ENCODE measurements around the gene TMEM95. TPM values are rescaled to one million over a fixed set of nuclear protein-coding genes. Genes with fewer than 3 reads are reported as not detected.

The TMEM95 gene
- total RNA-seq, 1 donor from 2014 or later, result not detected

DNA sequence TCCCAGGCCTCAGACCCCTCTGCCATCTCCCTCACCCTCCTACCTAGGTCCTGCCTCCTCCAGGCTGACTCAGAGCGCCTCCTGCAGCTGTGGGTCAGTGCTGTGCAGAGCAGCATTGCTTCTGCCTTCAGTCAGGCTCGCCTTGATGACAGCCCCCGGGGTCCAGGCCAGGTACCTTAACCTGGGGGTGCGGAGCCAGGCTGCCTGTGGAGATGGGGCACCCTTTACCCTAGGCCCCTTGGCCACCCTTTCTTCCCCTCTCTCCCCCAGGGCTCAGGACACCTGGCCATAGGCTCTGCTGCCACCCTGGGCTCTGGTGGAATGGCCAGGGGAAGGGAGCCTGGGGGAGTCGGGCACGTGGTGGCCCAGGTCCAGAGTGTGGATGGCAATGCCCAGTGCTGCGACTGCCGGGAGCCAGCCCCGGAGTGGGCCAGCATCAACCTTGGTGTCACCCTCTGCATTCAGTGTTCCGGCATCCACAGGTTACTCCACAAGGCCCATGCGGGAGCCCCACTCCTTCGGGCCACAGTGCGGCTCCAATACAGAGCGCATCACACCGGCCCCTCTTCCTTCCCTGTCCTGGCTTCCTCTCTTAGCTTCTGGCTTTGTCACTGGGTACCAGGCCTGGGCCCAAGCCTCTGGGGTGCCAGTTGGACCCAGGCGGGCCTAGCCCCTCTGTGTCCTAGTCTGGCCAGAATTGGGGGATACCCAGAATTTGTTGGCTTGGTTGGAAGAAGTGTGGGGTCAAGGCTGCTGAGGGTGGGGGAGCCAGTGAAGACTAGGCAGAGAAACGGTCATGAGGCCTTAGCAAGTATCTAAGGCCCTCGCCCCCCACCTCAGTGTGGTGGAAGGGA, 8.0 kb upstream of the TMEM95 start:
- no peaks in the 10 kb centered on the region for H3K27me3 ChIP-seq
- intact Hi-C loops (cut with DNase I), result no loop called here
- no peaks in the 10 kb centered on the region for H3K9me3 ChIP-seq
- no peak for DNase-seq
- no peak for TF ChIP-seq CTCF (IDR thresholded peaks at IDR 0.05)
- no peaks in the 10 kb centered on the region for H3K36me3 ChIP-seq
- no peak overlapping the region for H3K27ac ChIP-seq
- ATAC-seq, result no peak
- peaks cover 8% of the 10 kb centered on the region for H3K4me1 ChIP-seq
- H3K4me3 ChIP-seq, result no peak overlapping the region

DNA sequence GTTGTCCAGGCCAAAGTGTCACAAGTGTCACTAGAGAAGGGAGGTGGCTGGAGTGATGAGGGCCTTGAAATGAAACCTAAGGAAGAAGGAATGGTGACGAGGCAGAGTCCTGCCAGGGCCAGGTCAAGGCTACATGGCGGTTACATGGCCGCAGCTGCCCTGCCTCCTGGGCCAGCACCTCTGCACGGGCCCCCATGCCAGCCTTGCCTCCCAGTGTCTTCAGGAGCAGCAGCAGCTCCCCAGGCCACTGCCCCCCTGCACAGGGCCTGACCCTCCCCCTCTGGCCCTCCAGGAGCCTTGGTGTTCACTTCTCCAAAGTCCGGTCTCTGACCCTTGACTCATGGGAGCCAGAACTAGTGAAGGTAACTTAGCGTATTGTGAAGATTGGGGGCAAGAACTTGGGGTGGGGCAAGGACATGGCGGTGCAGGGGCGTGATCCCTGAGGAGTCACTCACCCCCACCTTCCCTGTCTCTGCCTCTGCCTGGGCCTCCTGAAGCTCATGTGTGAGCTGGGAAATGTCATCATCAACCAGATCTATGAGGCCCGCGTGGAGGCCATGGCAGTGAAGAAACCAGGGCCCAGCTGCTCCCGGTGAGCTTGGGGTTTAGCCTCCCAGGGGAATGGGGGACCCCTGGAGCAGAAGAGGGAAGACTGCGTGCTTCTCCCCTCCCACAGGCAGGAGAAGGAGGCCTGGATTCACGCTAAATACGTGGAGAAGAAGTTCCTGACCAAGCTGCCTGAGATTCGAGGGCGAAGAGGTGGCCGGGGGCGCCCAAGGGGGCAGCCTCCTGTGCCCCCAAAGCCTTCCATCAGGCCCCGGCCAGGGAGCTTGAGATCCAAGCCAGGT, 7.1 kb upstream of the TMEM95 start:
- Histone ChIP-seq H3K9me3 (no peaks in the 10 kb centered on the region), H3K4me1 (peaks cover 14% of the 10 kb centered on the region), H3K27me3 (no peaks in the 10 kb centered on the region), H3K36me3 (no peaks in the 10 kb centered on the region), H3K4me3 (no peak overlapping the region), H3K27ac (no peak overlapping the region)
- no peak for TF ChIP-seq CTCF (IDR thresholded peaks at IDR 0.05)
- intact Hi-C loops (cut with DNase I), result no loop called here
- ATAC-seq (no peak), DNase-seq (no peak)

- peak; percentile 67 for DNase-seq
- no peak overlapping the region for H3K27ac ChIP-seq
- no peak overlapping the region for H3K4me3 ChIP-seq
- intact Hi-C loops (cut with DNase I), result no loop called here
- H3K36me3 ChIP-seq, result no peaks in the 10 kb centered on the region
- no peaks in the 10 kb centered on the region for H3K9me3 ChIP-seq
- H3K4me1 ChIP-seq, result peaks cover 22% of the 10 kb centered on the region
- TF ChIP-seq CTCF (IDR thresholded peaks at IDR 0.05), result no peak
- no peaks in the 10 kb centered on the region for H3K27me3 ChIP-seq
- ATAC-seq, result no peak
Measured at GRCh38 chr17:7348478-7349242, 6.3 kb upstream of the TMEM95 start.

GRCh38 chr17:7351665-7352502, 3.1 kb upstream of the TMEM95 start, which contains the start of gene KCTD11:
Gene KCTD11, plus strand, starts transcription at chr17:7352162.
- H3K27me3 ChIP-seq, result no peaks in the 10 kb centered on the region
- no peaks in the 10 kb centered on the region for H3K9me3 ChIP-seq
- H3K27ac ChIP-seq, result peak within 1 kb of the TSS; percentile 98
- DNase-seq, result peak; percentile 97
- peak within 1 kb of the TSS; percentile 94 for H3K4me3 ChIP-seq
- no peak for TF ChIP-seq CTCF (IDR thresholded peaks at IDR 0.05)
- ATAC-seq, result peak; percentile 85
- H3K4me1 ChIP-seq, result peaks cover 33% of the 10 kb centered on the region
- H3K36me3 ChIP-seq, result no peaks in the 10 kb centered on the region
- intact Hi-C loops (cut with DNase I), result no loop called here

DNA sequence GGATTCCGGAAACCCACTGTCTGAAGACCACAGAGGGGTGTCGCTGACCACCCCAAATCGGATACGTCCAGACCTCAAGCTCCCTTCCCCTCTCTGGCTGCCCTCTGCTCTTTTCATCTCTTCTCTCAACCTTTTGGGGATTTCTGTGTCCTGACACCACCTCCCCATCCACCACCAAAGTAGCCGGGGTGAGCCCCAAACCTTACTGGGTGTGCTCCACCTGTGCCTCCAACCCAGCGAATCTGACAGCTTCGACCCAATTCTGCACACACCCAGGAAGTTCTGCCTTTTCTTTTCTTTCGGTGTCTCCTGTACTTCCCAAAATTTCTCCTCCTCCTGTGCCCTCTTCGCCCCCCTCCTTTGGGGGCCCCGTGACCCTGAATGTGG, 2.5 kb upstream of the TMEM95 start:
- TF ChIP-seq CTCF (IDR thresholded peaks at IDR 0.05), result peak; percentile 54
- Histone ChIP-seq H3K9me3 (no peaks in the 10 kb centered on the region), H3K4me3 (peak overlapping the region; percentile 94), H3K36me3 (no peaks in the 10 kb centered on the region), H3K27ac (peak overlapping the region; percentile 98), H3K27me3 (no peaks in the 10 kb centered on the region), H3K4me1 (peaks cover 33% of the 10 kb centered on the region)
- intact Hi-C loops (cut with DNase I), result no loop called here
- no peak for ATAC-seq
- DNase-seq, result no peak

Data from upper lobe of right lung (tissue), 1 donor.